Hepatocyte (in vitro differentiated cells): ENCODE results near the gene DUSP8. TPM values are rescaled to one million over a fixed set of nuclear protein-coding genes. Genes with fewer than 3 reads are reported as not detected.

ENCODE experiments used
- DNase-seq: peaks from one replicate; pipeline ENCODE4 v3.0.0-alpha.2; 2016; ENCODE audit warnings: low spot score
- H2AFZ ChIP-seq: fragments of 200-600 bp; sonication (generic); 2 replicates; pipeline ENCODE4 v1.6.0; 2016; ENCODE audit warnings: antibody characterized with exemption, mild to moderate bottlenecking
- H3K27ac ChIP-seq: fragments of 200-600 bp; sonication (generic); 2 replicates; pipeline ENCODE4 v1.5.1; 2016; ENCODE audit warnings: mild to moderate bottlenecking
- H3K27me3 ChIP-seq: fragments of 200-600 bp; sonication (generic); 2 replicates; pipeline ENCODE4 v1.6.1; 2016
- H3K36me3 ChIP-seq: fragments of 200-600 bp; sonication (generic); replicated peaks from 2 replicates; pipeline ENCODE4 v1.5.1; 2016; ENCODE audit warnings: low read depth; ENCODE audit not compliant: insufficient read depth
- H3K4me1 ChIP-seq: fragments of 200-600 bp; sonication (generic); 2 replicates; pipeline ENCODE4 v1.5.1; 2016; ENCODE audit warnings: mild to moderate bottlenecking, moderate library complexity; ENCODE audit not compliant: insufficient read depth
- H3K4me2 ChIP-seq: fragments of 200-600 bp; sonication (generic); 2 replicates; pipeline ENCODE4 v1.6.0; 2016
- H3K4me3 ChIP-seq: fragments of 200-600 bp; sonication (generic); 2 replicates; pipeline ENCODE4 v1.5.1; 2016; ENCODE audit warnings: mild to moderate bottlenecking
- H3K79me2 ChIP-seq: fragments of 200-600 bp; sonication (generic); 2 replicates; pipeline ENCODE4 v1.6.0; 2017; ENCODE audit warnings: mild to moderate bottlenecking
- H3K9me2 ChIP-seq: fragments of 200-600 bp; sonication (generic); replicated peaks from 2 replicates; pipeline ENCODE4 v1.6.0; 2017; ENCODE audit warnings: mild to moderate bottlenecking; ENCODE audit not compliant: insufficient read depth
- H3K9me3 ChIP-seq: fragments of 200-600 bp; sonication (generic); 2 replicates; pipeline ENCODE4 v1.5.1; 2016; ENCODE audit warnings: low read depth, mild to moderate bottlenecking
- H4K20me1 ChIP-seq: fragments of 200-600 bp; sonication (generic); 2 replicates; pipeline ENCODE4 v1.6.0; 2016; ENCODE audit warnings: mild to moderate bottlenecking; ENCODE audit not compliant: insufficient read depth, poor library complexity, severe bottlenecking
- EZH2 ChIP-seq: fragments of 200-600 bp; sonication (generic); IDR thresholded peaks from 2 replicates; pipeline ENCODE4 v1.6.1; 2016; ENCODE audit warnings: antibody characterized with exemption, mild to moderate bottlenecking, borderline replicate concordance
- EZH2phosphoT487 ChIP-seq: fragments of 200-600 bp; sonication (generic); IDR thresholded peaks from one replicate; pipeline ENCODE4 v1.6.1; 2018; ENCODE audit warnings: antibody characterized with exemption, mild to moderate bottlenecking, low read depth, moderate library complexity; ENCODE audit not compliant: unreplicated experiment, severe bottlenecking
- WGBS: methylation state at CpG from one replicate; pipeline ENCODE4 v1.1.6; 2016; ENCODE audit warnings: low lambda C conversion rate; ENCODE audit errors: missing lambda C conversion rate; 5-methylcytosine and 5-hydroxymethylcytosine counted together
- polyA plus RNA-seq: library from polyadenylated mRNA; unstranded; fragments of >200 nt; fragmentation: Nextera tagmentation; extraction: Ambion mirVana; gene quantifications from 2 replicates; pipeline ENCODE4 v1.2.1, GENCODE V29; 2016
- total RNA-seq: library from RNA; depleted of rRNA; stranded (reverse); fragments of >200 nt; gene quantifications from 2 replicates; pipeline ENCODE4 v1.2.3, GENCODE V29; 2014
- TF ChIP-seq, protein P1 (sequence below): fragments of 200-600 bp; sonication (generic); IDR thresholded peaks from 2 replicates; pipeline ENCODE4 v1.5.1; 2016; ENCODE audit warnings: antibody characterized with exemption, mild to moderate bottlenecking; ENCODE audit not compliant: poor library complexity

The DUSP8 gene
- total and polyA plus RNA-seq, 2 experiments from 2014 or later, result 8.0 to 17.7 TPM

DNA sequence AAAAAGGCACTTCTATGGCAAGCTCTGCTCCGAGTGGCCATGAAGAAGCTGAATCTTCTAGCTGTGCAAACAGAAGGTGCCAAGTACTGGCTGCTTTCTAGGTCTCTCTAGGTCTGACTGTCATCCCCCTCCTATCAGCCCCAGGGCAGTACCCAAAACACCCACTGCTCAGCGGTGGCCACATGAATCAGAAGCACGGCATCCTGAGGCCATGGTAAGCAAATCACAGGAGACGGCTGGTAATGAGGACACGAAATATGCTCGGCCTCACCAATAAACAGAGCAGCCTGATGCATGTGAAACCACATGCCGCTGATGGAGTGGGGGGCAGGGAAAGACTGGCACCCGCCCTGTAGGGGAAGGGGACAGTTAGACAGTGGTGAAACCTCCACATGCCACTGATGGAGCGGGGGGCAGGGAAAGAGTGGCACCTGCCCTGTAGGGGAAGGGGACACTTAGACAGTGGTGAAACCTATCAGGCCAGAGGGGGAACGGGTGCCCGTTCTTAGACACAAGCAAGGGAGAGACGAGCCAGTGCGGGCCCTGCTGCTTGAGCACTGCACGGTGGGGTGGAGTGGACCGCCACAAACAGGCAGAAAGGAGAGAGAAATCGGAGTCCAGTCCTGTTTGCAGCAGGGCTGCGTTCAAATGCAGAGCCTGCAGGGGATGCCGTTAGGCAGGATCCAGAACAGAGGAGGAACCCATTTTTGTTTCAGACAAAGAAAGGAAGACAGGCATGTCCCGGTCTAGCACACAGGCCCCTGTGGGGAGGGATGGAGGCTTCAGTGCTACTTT lies 55.6 kb downstream of the DUSP8 start:
- peaks cover 2% of the 10 kb centered on the region for H3K4me1 ChIP-seq
- no peaks in the 10 kb centered on the region for H3K9me2 ChIP-seq
- no peak overlapping the region for H3K27ac ChIP-seq
- H2AFZ ChIP-seq, result no peak overlapping the region
- peaks cover 56% of the 10 kb centered on the region for H3K79me2 ChIP-seq
- DNase-seq, result no peak
- WGBS, result 84% methylated on average over 19 of the region's 19 CpGs
- no peak overlapping the region for H3K4me2 ChIP-seq
- TF ChIP-seq EZH2phosphoT487, result no peak
- no peak for TF ChIP-seq EZH2
- TF ChIP-seq, protein P1, sequence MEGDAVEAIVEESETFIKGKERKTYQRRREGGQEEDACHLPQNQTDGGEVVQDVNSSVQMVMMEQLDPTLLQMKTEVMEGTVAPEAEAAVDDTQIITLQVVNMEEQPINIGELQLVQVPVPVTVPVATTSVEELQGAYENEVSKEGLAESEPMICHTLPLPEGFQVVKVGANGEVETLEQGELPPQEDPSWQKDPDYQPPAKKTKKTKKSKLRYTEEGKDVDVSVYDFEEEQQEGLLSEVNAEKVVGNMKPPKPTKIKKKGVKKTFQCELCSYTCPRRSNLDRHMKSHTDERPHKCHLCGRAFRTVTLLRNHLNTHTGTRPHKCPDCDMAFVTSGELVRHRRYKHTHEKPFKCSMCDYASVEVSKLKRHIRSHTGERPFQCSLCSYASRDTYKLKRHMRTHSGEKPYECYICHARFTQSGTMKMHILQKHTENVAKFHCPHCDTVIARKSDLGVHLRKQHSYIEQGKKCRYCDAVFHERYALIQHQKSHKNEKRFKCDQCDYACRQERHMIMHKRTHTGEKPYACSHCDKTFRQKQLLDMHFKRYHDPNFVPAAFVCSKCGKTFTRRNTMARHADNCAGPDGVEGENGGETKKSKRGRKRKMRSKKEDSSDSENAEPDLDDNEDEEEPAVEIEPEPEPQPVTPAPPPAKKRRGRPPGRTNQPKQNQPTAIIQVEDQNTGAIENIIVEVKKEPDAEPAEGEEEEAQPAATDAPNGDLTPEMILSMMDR, result no peak
- H3K9me3 ChIP-seq, result no peaks in the 10 kb centered on the region
- H3K4me3 ChIP-seq, result no peak overlapping the region
- peaks cover 80% of the 10 kb centered on the region for H4K20me1 ChIP-seq
- no peaks in the 10 kb centered on the region for H3K36me3 ChIP-seq
- no peaks in the 10 kb centered on the region for H3K27me3 ChIP-seq

DNA sequence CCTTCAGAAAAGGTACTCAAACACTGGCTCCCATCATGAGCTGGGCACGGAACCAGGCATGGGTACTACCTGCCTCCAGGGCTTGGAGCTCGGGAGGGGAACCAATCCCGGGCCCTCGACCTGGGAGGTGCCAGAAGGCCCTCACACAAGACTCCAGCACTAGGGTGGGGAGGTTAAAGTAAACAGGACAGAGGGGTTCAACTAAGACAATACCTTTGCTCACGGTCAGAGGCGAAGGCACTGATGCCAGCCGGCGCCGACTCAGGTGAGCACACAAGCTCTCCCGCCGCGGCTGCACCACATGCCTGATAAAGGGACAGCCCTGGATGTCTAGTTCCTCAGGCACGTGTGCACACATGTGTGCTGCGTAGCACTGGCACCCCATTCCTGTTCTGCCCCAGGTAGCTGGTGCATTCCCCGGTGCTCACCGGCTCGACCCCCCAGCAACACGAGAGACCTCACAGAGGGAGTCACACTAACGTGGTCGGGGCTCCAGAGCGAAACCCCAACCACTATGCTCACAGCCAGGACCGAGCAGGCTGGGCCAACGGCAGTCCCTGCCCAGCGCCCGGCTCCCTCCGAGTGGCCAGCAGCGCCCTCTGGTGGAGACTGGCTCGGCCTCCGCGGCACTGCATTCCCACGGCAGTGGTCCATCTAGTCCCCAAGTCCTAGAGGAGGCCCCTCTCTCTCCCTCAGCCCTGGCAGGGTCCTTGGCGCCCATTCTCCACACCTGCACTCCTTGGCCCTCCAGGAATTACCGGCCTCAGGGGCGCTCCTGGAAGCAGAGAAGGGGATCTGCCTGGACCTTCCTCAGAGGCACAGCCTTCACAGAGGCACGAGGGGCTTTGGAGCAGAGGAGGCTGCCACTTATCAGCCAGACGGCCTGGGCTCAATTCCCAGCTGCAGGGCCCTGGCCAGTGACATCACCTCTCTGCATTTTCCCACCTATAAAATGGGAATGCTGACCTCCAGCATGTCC lies 56.7 kb downstream of the DUSP8 start:
- Histone ChIP-seq H3K4me2 (peak overlapping the region; percentile 65), H3K4me1 (peaks cover 2% of the 10 kb centered on the region)

DNA sequence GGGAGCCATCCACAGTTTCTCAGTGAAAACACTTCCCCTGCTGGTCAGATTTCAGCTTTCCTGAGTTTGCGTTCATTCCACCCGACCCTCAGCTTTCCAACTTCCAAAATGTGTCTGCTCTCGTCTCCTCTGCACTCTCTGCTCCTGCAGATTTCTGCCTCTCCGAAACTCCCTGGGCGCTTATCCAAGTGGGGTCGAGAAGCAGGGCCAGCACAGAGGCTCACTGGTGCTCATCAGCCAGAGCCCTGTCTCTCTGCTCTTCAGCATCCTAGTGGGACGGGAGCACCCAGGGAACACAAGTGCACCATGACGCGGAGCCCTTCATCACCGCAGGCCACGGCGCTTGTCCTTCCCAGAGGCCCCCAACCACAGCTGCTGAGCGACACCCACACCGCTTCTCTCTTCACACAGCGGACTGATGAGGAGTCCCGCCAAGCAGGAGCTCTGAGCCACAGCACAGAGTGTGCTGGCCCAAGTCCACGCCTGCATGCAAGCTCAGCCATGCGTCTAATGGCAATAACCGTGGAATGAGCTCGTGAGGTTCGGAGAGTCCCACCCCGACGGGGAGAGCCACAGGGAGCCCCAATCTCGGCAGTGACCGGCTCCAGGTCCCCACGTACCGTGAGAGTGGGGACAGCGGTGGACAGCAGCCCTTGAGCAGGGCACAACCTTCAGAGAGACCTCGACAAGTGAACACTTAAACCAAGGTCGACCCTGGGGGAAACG lies 57.6 kb downstream of the DUSP8 start:
- peaks cover 2% of the 10 kb centered on the region for H3K4me1 ChIP-seq

More for the DNA sequence above, 56.7 kb downstream of the DUSP8 start:
- Histone ChIP-seq H2AFZ (no peak overlapping the region), H3K36me3 (no peaks in the 10 kb centered on the region), H4K20me1 (peaks cover 80% of the 10 kb centered on the region), H3K79me2 (peaks cover 52% of the 10 kb centered on the region), H3K4me3 (no peak overlapping the region), H3K27me3 (no peaks in the 10 kb centered on the region), H3K27ac (no peak overlapping the region), H3K9me3 (no peaks in the 10 kb centered on the region), H3K9me2 (no peaks in the 10 kb centered on the region)
- TF ChIP-seq EZH2, result no peak
- TF ChIP-seq, protein P1, result peak; percentile 93
- peak; percentile 85 for DNase-seq
- WGBS, result 46% methylated on average over 36 of the region's 36 CpGs

More for the DNA sequence above, 57.6 kb downstream of the DUSP8 start:
- no peak overlapping the region for H2AFZ ChIP-seq
- no peaks in the 10 kb centered on the region for H3K27me3 ChIP-seq
- no peaks in the 10 kb centered on the region for H3K9me2 ChIP-seq
- no peak overlapping the region for H3K4me3 ChIP-seq
- H3K9me3 ChIP-seq, result no peaks in the 10 kb centered on the region
- no peak for DNase-seq
- H3K36me3 ChIP-seq, result no peaks in the 10 kb centered on the region
- whole genome bisulfite sequencing, result 96% methylated on average over 31 of the region's 31 CpGs
- H4K20me1 ChIP-seq, result peaks cover 77% of the 10 kb centered on the region
- H3K4me2 ChIP-seq, result no peak overlapping the region
- H3K27ac ChIP-seq, result no peak overlapping the region
- TF ChIP-seq, protein P1, result peak; percentile 4
- no peak for TF ChIP-seq EZH2
- peaks cover 47% of the 10 kb centered on the region for H3K79me2 ChIP-seq
